Gastroesophageal sphincter (tissue), 4 donors: ENCODE data around the gene COL15A1. TPM values are rescaled to one million over a fixed set of nuclear protein-coding genes. Genes with fewer than 3 reads are reported as not detected.
"Not testable (repeated sequence)": the region's sequence is repeated elsewhere in the genome, so short reads cannot be mapped to it uniquely, and the experiment has no call there.

Experiments used
- ATAC-seq: fragments of 150-250 bp; one replicate; pipeline ENCODE4 v1.9.1; 2016; ENCODE audit warnings: mild to moderate bottlenecking, moderate library complexity
- H3K27ac ChIP-seq, 4 donors: fragments of 200-600 bp; sonication (generic) in 3 of 4; 1 replicate in 3 of 4; 2 replicates in 1 of 4; pipeline ENCODE4 v1.5.1; 2016 to 2019
- H3K27me3 ChIP-seq: fragments of 200-600 bp; sonication (generic); one replicate; pipeline ENCODE4 v1.5.1; 2019
- H3K36me3 ChIP-seq, 2 donors: fragments of 200-600 bp; sonication (generic); one replicate each; pipeline ENCODE4 v1.5.1; 2019; ENCODE audit warnings: control low read depth in 1 of 2
- H3K4me1 ChIP-seq, 3 donors: fragments of 200-600 bp; sonication (generic); 1 replicate in 2 of 3; 2 replicates in 1 of 3; pipeline ENCODE4 v1.5.1; 2016 to 2019; ENCODE audit warnings: control low read depth in 2 of 3
- H3K4me3 ChIP-seq, 2 donors: fragments of 200-600 bp; sonication (generic); one replicate each; pipeline ENCODE4 v1.5.1; 2019; ENCODE audit warnings: mild to moderate bottlenecking in 1 of 2, moderate library complexity in 1 of 2
- H3K9me3 ChIP-seq, 3 donors: fragments of 200-600 bp; sonication (generic); one replicate each; pipeline ENCODE4 v1.5.1; 2017 to 2019; ENCODE audit warnings: control low read depth in 2 of 3
- CTCF ChIP-seq, 4 experiments: fragments of 200-600 bp in 2 of 4; fragments of 450-650 bp in 2 of 4; sonication (generic) in 1 of 4; IDR thresholded peaks; one replicate each; pipeline ENCODE4 v1.5.1; 2017 to 2019; ENCODE audit warnings: antibody characterized with exemption in 4 of 4, mild to moderate bottlenecking in 2 of 4, moderate library complexity in 2 of 4
- EP300 ChIP-seq: sonication (generic); formaldehyde crosslinking; IDR thresholded peaks from one replicate; pipeline ENCODE4 v1.6.1; 2017; ENCODE audit warnings: antibody characterized with exemption, mild to moderate bottlenecking
- POLR2A ChIP-seq, 2 donors: fragments of 450-650 bp; IDR thresholded peaks; one replicate each; pipeline ENCODE4 v1.6.1; 2017; ENCODE audit warnings: antibody characterized with exemption in 2 of 2, mild to moderate bottlenecking in 2 of 2, moderate library complexity in 1 of 2
- POLR2AphosphoS5 ChIP-seq: sonication (generic); formaldehyde crosslinking; IDR thresholded peaks from one replicate; pipeline ENCODE4 v1.6.1; 2017; ENCODE audit warnings: antibody characterized with exemption
- WGBS, 2 donors: methylation state at CpG; one replicate each; pipeline ENCODE4 v1.1.5; 2018; ENCODE audit warnings: low coverage in 1 of 2; 5-methylcytosine and 5-hydroxymethylcytosine counted together
- total RNA-seq, 4 donors: library from RNA; depleted of rRNA; stranded (reverse); fragments of >200 nt; gene quantifications; one replicate each; pipeline ENCODE4 v1.1.0, GENCODE V29; 2016

COL15A1 gene
- total RNA-seq, 4 donors from 2014 or later, result 80.5 to 256 (median 97.2) TPM

- H3K27ac ChIP-seq, result peak overlapping the region in 3 of 4 donors; percentile 72 to 75 (median 75)
- H3K9me3 ChIP-seq, result no peaks in the 10 kb centered on the region
- H3K4me3 ChIP-seq, result no peak overlapping the region
- TF ChIP-seq CTCF (IDR thresholded peaks at IDR 0.05), result no peak
- TF ChIP-seq POLR2AphosphoS5, result no peak
- no peak for TF ChIP-seq EP300
- TF ChIP-seq POLR2A (IDR thresholded peaks at IDR 0.05), result no peak
- WGBS, 2 donors, result 48 to 69% methylated on average over 3 to 4 of the region's 5 CpGs
- H3K27me3 ChIP-seq, result no peaks in the 10 kb centered on the region
- H3K36me3 ChIP-seq, result no peaks in the 10 kb centered on the region
- no peak for ATAC-seq
- H3K4me1 ChIP-seq, result peaks cover 0 to 34% (median 10%) of the 10 kb centered on the region in 3 donors
Measured at GRCh38 chr9:98908897-98909634, 34.6 kb upstream of the COL15A1 start.

- ATAC-seq, result no peak
- H3K27me3 ChIP-seq, result no peaks in the 10 kb centered on the region
- H3K4me3 ChIP-seq, result no peak overlapping the region
- H3K36me3 ChIP-seq, result no peaks in the 10 kb centered on the region
- WGBS, 2 donors, result 64% methylated on average over 1 of the region's 1 CpG; no CpG with 5 or more reads in 1 of the 2 donors
- TF ChIP-seq POLR2AphosphoS5 (no peak), CTCF (IDR thresholded peaks at IDR 0.05) (no peak), POLR2A (IDR thresholded peaks at IDR 0.05) (no peak), EP300 (no peak)
- no peaks in the 10 kb centered on the region for H3K9me3 ChIP-seq
- peak overlapping the region in 1 of 4 donors; percentile 72 for H3K27ac ChIP-seq
- H3K4me1 ChIP-seq, result peaks cover 0 to 34% (median 10%) of the 10 kb centered on the region in 3 donors
Measured at GRCh38 chr9:98909935-98910334, 33.8 kb upstream of the COL15A1 start.

GRCh38 chr9:98911042-98911441 lies 32.7 kb upstream of the COL15A1 start:
- no peak overlapping the region for H3K4me3 ChIP-seq
- H3K36me3 ChIP-seq, result no peaks in the 10 kb centered on the region
- H3K27me3 ChIP-seq, result no peaks in the 10 kb centered on the region
- no peak for ATAC-seq
- TF ChIP-seq POLR2A (IDR thresholded peaks at IDR 0.05) (no peak), EP300 (no peak), POLR2AphosphoS5 (no peak), CTCF (IDR thresholded peaks at IDR 0.05) (no peak)
- WGBS, 2 donors, result 71 to 82% methylated on average over 4 of the region's 5 CpGs
- peak overlapping the region in 1 of 4 donors; percentile 14 for H3K27ac ChIP-seq
- H3K4me1 ChIP-seq, result peaks cover 0 to 35% (median 10%) of the 10 kb centered on the region in 3 donors
- no peaks in the 10 kb centered on the region for H3K9me3 ChIP-seq

GRCh38 chr9:98911738-98912137 lies 32.0 kb upstream of the COL15A1 start:
- H3K27me3 ChIP-seq, H3K9me3 ChIP-seq, ATAC-seq, H3K4me3 ChIP-seq, H3K36me3 ChIP-seq: not testable (repeated sequence)
- peak overlapping the region in 1 of 4 donors; percentile 17 for H3K27ac ChIP-seq
- 84 to 100% methylated on average over 1 to 5 of the region's 6 CpGs for WGBS, 2 donors
- peaks cover 0 to 36% (median 10%) of the 10 kb centered on the region in 3 donors for H3K4me1 ChIP-seq

GRCh38 chr9:98912450-98912849 lies 31.3 kb upstream of the COL15A1 start:
- 83 to 100% methylated on average over 1 to 2 of the region's 2 CpGs for WGBS, 2 donors
- ATAC-seq, result no peak
- Histone ChIP-seq H3K4me3 (no peak overlapping the region), H3K27ac (peak overlapping the region in 2 of 4 donors; percentile 2 to 17), H3K36me3 (no peaks in the 10 kb centered on the region), H3K4me1 (peaks cover 0 to 36% (median 10%) of the 10 kb centered on the region in 3 donors), H3K9me3 (no peaks in the 10 kb centered on the region), H3K27me3 (no peaks in the 10 kb centered on the region)
- TF ChIP-seq POLR2AphosphoS5 (no peak), CTCF (IDR thresholded peaks at IDR 0.05) (no peak), POLR2A (IDR thresholded peaks at IDR 0.05) (no peak), EP300 (no peak)
